HG03280 (cell line): ENCODE data around the gene AEBP2.

Experiments
- ATAC-seq: cut with Tn5 transposase; IDR thresholded peaks from one replicate; pipeline ENCODE4 v1.9.1; 2021; ENCODE audit warnings: mild to moderate bottlenecking, moderate library complexity; ENCODE audit not compliant: unreplicated experiment

Gene AEBP2

DNA sequence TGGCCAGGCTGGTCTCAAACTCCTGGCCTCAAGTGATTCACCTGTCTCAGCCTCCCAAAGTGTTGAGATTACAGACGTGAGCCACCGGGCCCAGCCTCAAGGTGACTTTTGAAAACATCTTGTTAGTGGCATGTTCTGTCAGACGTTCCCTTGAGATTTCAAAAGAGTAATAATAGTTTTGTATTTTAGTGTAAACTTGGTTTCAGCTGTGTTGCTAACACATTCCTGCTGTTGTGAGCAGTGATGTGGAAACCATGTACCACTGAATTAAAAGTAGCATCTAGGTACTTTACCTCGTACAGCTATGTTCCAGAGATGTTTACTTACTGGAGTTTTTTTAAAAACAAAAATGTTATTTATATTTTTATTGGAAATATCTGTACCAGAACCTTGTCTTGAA, 111.3 kb downstream of the AEBP2 start:
- no peak for ATAC-seq

DNA sequence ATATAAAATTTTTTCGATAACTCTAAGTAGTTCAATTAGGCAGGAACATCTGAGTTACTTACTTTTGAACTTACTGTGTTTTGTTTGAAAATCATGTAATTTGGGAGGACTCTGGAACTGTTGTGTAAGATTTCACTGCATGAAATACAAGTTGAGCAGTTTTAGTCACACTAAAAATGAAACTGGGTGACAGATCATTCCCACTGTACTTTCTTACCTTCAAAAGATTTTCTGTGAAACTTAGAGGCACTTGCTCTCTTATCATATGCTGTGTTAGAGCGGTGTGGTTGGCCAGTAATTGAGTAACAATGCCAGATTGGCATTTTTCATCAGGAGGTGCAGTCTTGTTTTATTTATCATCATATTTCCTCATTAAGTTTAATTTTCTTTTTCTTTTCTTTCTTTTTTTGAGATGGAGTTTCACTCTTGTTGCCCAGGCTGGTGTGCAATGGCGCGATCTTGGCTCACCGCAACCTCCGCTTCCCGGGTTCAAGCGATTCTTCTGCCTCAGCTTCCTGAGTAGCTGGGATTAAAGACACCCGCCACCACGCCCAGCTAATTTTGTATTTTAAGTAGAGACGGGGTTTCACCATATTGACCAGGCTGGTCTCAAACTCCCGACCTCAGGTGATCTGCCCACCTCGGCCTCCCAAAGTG, 113.3 kb downstream of the AEBP2 start:
- ATAC-seq: peak; percentile 73

DNA sequence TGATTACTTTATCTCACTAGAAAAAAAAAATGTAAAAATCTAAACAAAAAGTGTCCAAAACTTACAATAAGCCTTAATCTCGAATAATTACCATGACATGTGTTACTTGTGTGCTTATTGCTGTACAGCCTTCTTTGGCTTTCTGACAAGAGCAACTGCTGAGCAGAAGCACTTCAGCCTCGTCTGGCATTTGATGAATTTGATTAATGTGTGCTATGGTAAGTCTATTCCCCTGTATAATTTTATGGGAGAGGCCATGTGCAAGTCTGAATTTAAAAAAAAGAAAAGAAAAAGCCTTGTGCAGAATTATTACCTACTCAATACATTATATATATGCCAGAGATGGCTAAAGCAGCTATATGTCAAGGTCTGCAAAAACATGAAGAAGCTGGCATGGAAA, 113.9 kb downstream of the AEBP2 start:
- ATAC-seq: no peak

DNA sequence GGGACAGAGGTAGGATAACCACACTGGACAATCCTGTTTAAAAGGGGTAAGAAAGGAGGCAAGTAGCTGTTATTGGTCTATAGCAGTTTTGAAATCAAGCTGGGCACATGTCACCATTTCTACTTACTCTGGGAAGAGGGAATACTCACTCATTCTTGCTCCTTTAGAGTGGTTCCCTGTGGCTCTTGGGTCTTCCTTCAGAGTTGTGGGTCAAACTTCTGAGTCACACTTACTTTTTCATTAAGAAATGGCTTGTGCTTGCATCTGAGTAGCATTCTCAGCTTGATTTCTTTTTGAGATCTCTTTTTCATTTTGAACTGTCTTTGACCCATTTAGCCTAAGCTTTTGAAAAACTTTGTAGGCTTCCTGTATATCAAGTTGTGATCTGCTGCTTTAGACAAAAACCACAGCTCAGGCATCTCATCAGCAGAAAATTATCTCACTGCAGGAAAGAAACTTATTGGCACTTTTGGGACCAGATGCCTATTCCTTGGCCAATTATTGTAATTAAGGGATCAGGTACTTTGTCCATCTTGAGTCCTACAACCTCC, 122.2 kb downstream of the AEBP2 start:
- ATAC-seq: no peak
